WTC11 (cell line): ENCODE results near the gene ERVK3-1. TPM values are rescaled to one million over a fixed set of nuclear protein-coding genes. Genes with fewer than 3 reads are reported as not detected.

Source experiments
- ATAC-seq: fragments of 200-7000 bp; cut with Tn5 transposase; 2 replicates; pipeline ENCODE4 v1.10.0; 2021; ENCODE audit warnings: mild to moderate bottlenecking, moderate library complexity
- CTCF ChIA-PET: fragments of 300-600 bp; sonication (Branson Sonifier 250); formaldehyde crosslinking; loops from one replicate; lab custom pipeline; 2021; ENCODE audit warnings: antibody characterized with exemption; lab: Charles Lee
- POLR2A ChIA-PET: fragments of 350-600 bp; sonication (Branson Sonifier 250); formaldehyde crosslinking; loops from one replicate; lab custom pipeline; 2021; ENCODE audit warnings: antibody characterized with exemption; lab: Charles Lee
- DNase-seq: peaks from one replicate; pipeline ENCODE4 v3.0.0; 2021; ENCODE audit warnings: low spot score
- H3K27ac Mint-ChIP-seq: 2 replicates; pipeline ENCODE4 v1.8.0; 2021; ENCODE audit warnings: mixed read lengths
- H3K27me3 Mint-ChIP-seq: 2 replicates; pipeline ENCODE4 v1.8.0; 2021; ENCODE audit warnings: low read depth, mild to moderate bottlenecking, moderate library complexity, mixed read lengths
- H3K36me3 Mint-ChIP-seq: 2 replicates; pipeline ENCODE4 v1.8.0; 2021; ENCODE audit warnings: mixed read lengths
- H3K4me1 Mint-ChIP-seq: 2 replicates; pipeline ENCODE4 v1.8.0; 2022; ENCODE audit warnings: mixed read lengths
- H3K4me3 Mint-ChIP-seq: 2 replicates; pipeline ENCODE4 v1.8.0; 2021; ENCODE audit warnings: mild to moderate bottlenecking, moderate library complexity, mixed read lengths
- H3K9me3 Mint-ChIP-seq: 2 replicates; pipeline ENCODE4 v1.8.0; 2021; ENCODE audit warnings: mixed read lengths
- AFF4 ChIP-seq: sonication (generic); formaldehyde crosslinking; IDR thresholded peaks from 2 replicates; pipeline ENCODE4 v1.8.1; 2023; ENCODE audit warnings: mild to moderate bottlenecking, missing genetic modification reagents, borderline replicate concordance
- AR ChIP-seq: fragments of 250-450 bp; sonication (Bioruptor Pico); IDR thresholded peaks from 2 replicates; pipeline ENCODE4 v1.9.0; 2021; ENCODE audit warnings: mild to moderate bottlenecking
- ATF3 ChIP-seq: sonication (generic); formaldehyde crosslinking; conservative IDR thresholded peaks from 2 replicates; pipeline ENCODE4 v1.8.1; 2022; ENCODE audit warnings: mild to moderate bottlenecking, missing genetic modification reagents
- ERG ChIP-seq: fragments of 250-450 bp; sonication (Bioruptor Pico); IDR thresholded peaks from 2 replicates; pipeline ENCODE4 v1.8.0; 2021; ENCODE audit warnings: mild to moderate bottlenecking
- GRHL2 ChIP-seq: fragments of 250-450 bp; sonication (Bioruptor Pico); IDR thresholded peaks from 2 replicates; pipeline ENCODE4 v1.8.0; 2022; ENCODE audit warnings: mild to moderate bottlenecking, moderate library complexity; ENCODE audit not compliant: insufficient replicate concordance, severe bottlenecking
- GTF2I ChIP-seq: fragments of 250-450 bp; sonication (Bioruptor Pico); conservative IDR thresholded peaks from 2 replicates; pipeline ENCODE4 v1.4.0; 2021; ENCODE audit warnings: mild to moderate bottlenecking
- KAT7 ChIP-seq: sonication (generic); formaldehyde crosslinking; IDR thresholded peaks from 2 replicates; pipeline ENCODE4 v1.8.1; 2023; ENCODE audit warnings: missing genetic modification reagents, mild to moderate bottlenecking, borderline replicate concordance
- MAX ChIP-seq: sonication (generic); formaldehyde crosslinking; IDR thresholded peaks from 2 replicates; pipeline ENCODE4 v1.8.0; 2022; ENCODE audit warnings: mild to moderate bottlenecking, missing genetic modification reagents
- MXD4 ChIP-seq: fragments of 250-450 bp; sonication (Bioruptor Pico); IDR thresholded peaks from 2 replicates; pipeline ENCODE4 v1.8.0; 2021; ENCODE audit warnings: mild to moderate bottlenecking, moderate library complexity, borderline replicate concordance
- NR3C1 ChIP-seq: sonication (generic); formaldehyde crosslinking; conservative IDR thresholded peaks from 2 replicates; pipeline ENCODE4 v1.8.1; 2023; ENCODE audit warnings: low read depth, mild to moderate bottlenecking, missing genetic modification reagents
- ZBTB21 ChIP-seq: sonication (generic); formaldehyde crosslinking; IDR thresholded peaks from 2 replicates; pipeline ENCODE4 v1.8.1; 2023; ENCODE audit warnings: mild to moderate bottlenecking, missing genetic modification reagents, borderline replicate concordance
- ZNF281 ChIP-seq: sonication (generic); formaldehyde crosslinking; IDR thresholded peaks from 2 replicates; pipeline ENCODE4 v1.8.0; 2023; ENCODE audit warnings: mild to moderate bottlenecking, missing genetic modification reagents
- ZNF532 ChIP-seq: fragments of 250-450 bp; sonication (Bioruptor Pico); IDR thresholded peaks from 2 replicates; pipeline ENCODE4 v1.9.0; 2021; ENCODE audit warnings: mild to moderate bottlenecking, borderline replicate concordance
- total RNA-seq: library from RNA; stranded (reverse); gene quantifications from 3 replicates; pipeline ENCODE4 v1.2.3, GENCODE V29; 2021

ERVK3-1 gene
- total RNA-seq, 1 experiment from 2014 or later = 26.0 TPM

GRCh38 chr19:58350001-58350861, 45.1 kb downstream of the ERVK3-1 start (continued):
- TF ChIP-seq ZNF281 = no peak

GRCh38 chr19:58350871-58351557, 45.8 kb downstream of the ERVK3-1 start:
- ChIA-PET POLR2A (interaction anchor here (1.0 kb wide), 1 partner anchor 12 kb away, joined by 4 read pairs; the partner anchor contains the start of gene ZNF497), CTCF (interaction anchor here (1.5 kb wide), 1 partner anchor 12 kb away, joined by 6 read pairs; no protein-coding TSS in a partner anchor)
- no peak for TF ChIP-seq NR3C1
- TF ChIP-seq GTF2I (CRISPR knock-in tag) = no peak
- TF ChIP-seq ERG = no peak
- no peak for TF ChIP-seq AR (CRISPR knock-in tag)
- no peak for TF ChIP-seq MXD4 (CRISPR knock-in tag)
- no peak for TF ChIP-seq AFF4 (CRISPR knock-in tag)
- TF ChIP-seq ZBTB21 (CRISPR knock-in tag) = no peak
- TF ChIP-seq ATF3 = no peak
- TF ChIP-seq KAT7 (CRISPR knock-in tag) = no peak
- no peak for TF ChIP-seq GRHL2 (CRISPR knock-in tag)
- no peak for TF ChIP-seq MAX (CRISPR knock-in tag)
- TF ChIP-seq ZNF532 = no peak

More at GRCh38 chr19:58350871-58351557, 45.8 kb downstream of the ERVK3-1 start:
- Mint-ChIP-seq H3K4me3 (no peak overlapping the region), H3K36me3 (no peaks in the 10 kb centered on the region), H3K27ac (no peak overlapping the region), H3K9me3 (no peaks in the 10 kb centered on the region), H3K4me1 (peaks cover 3% of the 10 kb centered on the region; the same call in 1 of the 2 replicates), H3K27me3 (peaks cover 44% of the 10 kb centered on the region)
- DNase-seq (no peak), ATAC-seq (no peak)
